ES-I3 (cell line): Measurements from ENCODE around the gene GCDH.
"Not testable (repeated sequence)": the region's sequence is repeated elsewhere in the genome, so short reads cannot be mapped to it uniquely, and the experiment has no call there.

ENCODE experiments used
- H3K36me3 ChIP-seq: 2 replicates; pipeline ENCODE4 v1.6.1; 2013; ENCODE audit warnings: mild to moderate bottlenecking, low read length, control low read depth, moderate library complexity; ENCODE audit not compliant: insufficient read depth
- H3K4me1 ChIP-seq: 2 replicates; pipeline ENCODE4 v1.6.1; 2013; ENCODE audit warnings: mild to moderate bottlenecking, control low read depth, low read length; ENCODE audit not compliant: insufficient read depth
- H3K9ac ChIP-seq: 2 replicates; pipeline ENCODE4 v1.6.1; 2013; ENCODE audit warnings: low read depth, mild to moderate bottlenecking, low read length, moderate library complexity
- H3K9me3 ChIP-seq: 2 replicates; pipeline ENCODE4 v1.6.1; 2013; ENCODE audit warnings: mild to moderate bottlenecking, low read length, moderate library complexity; ENCODE audit not compliant: control insufficient read depth, insufficient read depth

GCDH gene

DNA sequence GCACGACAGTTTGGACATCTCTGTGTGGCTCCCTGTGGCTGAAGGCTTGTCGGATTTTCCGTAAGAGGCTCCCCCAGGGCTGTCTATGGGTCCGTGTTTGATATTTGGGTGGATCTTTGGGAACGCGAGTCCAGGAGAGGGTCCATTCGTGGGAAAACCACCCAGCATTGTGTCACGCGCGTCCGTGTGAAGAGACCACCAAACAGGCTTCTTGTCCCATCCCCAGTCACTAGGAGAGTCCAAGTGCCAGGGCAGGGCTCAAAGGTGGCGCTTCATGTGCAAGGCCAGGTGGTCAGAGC is 6.4 kb upstream of the GCDH start:
- Histone ChIP-seq H3K36me3 (no peaks in the 10 kb centered on the region), H3K4me1 (no peaks in the 10 kb centered on the region), H3K9me3 (peaks cover 4% of the 10 kb centered on the region; the same call in 1 of the 2 replicates), H3K9ac (peak overlapping the region; percentile 70; the same call in 1 of the 2 replicates)

DNA sequence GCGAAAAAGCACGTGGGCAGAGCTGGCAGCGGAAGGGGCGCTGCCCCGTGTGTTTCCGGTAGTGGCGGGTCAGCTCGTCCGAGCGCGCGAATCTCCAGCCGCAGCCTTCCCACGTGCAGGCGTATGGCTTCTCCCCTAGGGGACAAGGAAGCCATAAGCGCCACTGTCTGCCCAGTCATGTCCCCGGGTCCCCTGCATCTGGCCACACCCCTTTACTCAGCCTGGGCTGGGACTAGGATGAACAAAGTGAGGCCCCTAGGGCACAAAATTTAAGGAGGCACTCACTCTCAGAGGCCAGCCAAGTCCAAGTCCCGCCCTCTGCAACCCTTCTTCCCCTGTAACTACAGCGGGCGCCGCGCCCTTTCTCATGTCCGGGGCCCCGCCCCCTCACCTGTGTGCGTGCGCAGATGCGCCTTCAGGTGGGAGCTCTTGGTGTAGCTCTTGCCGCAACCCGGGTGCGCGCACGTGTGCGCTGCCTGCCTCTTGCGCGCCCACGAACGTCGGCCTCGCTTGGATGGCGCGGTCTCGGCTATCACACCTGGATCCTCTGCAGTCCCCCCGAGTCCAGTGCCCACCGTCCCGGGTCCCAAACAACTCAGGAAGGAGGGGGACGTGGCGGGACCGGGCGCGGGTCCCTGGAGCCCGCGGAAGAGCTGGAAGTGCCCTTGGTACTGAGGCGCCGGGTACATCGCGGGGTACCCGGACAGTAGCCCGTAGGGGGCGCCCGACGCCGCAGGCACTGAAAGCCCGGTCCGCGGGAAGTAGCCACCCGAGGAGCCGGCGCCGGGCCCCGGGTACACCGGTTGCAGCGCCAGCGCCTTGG is 5.8 kb upstream of the GCDH start:
- H3K9me3 ChIP-seq: peaks cover 4% of the 10 kb centered on the region; the same call in 1 of the 2 replicates
- H3K9ac ChIP-seq: peak overlapping the region; percentile 70
- H3K36me3 ChIP-seq: no peaks in the 10 kb centered on the region
- H3K4me1 ChIP-seq: no peaks in the 10 kb centered on the region

DNA sequence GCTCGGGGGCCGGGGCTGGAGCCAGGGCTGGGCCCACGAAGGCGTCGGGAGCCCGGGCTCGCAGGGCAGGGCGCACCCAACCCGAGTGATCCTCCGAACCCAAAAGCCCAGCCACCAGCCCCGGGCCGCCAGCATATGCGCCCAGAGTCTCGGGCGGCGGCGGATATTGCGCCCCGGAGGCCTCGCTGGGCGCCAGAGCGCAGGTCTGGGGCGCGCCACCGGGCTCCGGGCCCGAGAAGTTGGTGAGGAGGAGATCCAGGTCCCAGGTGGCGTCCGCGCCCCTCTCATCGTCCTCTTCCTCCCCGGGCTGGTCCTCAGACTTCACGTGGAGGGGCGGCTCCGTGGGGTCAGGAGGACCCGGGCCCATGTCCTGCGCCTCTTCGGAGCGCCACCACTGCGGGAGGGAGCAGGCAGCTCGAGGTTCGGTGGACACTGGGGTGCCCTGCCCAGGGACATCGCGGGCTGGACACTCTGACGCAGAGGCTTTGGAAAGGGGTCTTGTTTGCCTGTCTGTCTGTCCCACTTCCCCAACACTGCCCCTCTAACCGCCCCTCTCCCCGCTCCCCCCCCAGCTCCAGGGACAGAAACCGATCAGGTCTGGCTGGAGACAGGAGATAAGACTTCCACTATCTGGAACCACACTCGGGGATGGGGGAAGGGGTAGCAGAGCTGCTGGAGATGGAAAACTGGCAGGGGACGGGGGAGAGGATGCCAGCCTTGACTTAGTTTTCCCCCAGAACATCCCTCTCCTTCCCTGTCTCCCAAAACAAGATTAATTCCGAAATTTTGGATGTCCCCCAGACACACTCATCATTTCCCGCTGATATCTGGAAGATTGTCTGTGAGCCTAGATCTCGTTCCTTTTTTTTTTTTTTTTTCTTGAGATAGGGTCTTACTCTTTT is 5.0 kb upstream of the GCDH start:
- Histone ChIP-seq H3K36me3 (no peaks in the 10 kb centered on the region), H3K9ac (peak overlapping the region; percentile 70), H3K9me3 (peaks cover 4% of the 10 kb centered on the region; the same call in 1 of the 2 replicates), H3K4me1 (no peaks in the 10 kb centered on the region)

DNA sequence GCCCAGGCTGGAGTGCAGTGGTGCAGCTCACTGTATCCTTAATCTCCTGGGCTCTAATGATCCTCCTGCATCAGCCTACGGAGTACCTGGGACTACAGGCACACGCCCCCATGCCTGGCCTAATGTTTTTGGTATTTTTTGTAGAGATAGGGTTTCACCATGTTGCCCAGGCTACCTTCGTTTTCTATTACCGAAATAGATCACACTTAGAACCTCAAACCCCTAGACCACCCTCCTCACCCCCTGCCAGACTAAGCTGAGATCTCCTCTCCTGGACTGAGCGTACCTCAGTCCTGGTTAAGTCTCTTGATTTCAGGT is 4.3 kb upstream of the GCDH start:
- Histone ChIP-seq H3K9ac (no peak overlapping the region), H3K36me3 (no peaks in the 10 kb centered on the region), H3K4me1 (no peaks in the 10 kb centered on the region), H3K9me3 (peaks cover 4% of the 10 kb centered on the region; the same call in 1 of the 2 replicates)

DNA sequence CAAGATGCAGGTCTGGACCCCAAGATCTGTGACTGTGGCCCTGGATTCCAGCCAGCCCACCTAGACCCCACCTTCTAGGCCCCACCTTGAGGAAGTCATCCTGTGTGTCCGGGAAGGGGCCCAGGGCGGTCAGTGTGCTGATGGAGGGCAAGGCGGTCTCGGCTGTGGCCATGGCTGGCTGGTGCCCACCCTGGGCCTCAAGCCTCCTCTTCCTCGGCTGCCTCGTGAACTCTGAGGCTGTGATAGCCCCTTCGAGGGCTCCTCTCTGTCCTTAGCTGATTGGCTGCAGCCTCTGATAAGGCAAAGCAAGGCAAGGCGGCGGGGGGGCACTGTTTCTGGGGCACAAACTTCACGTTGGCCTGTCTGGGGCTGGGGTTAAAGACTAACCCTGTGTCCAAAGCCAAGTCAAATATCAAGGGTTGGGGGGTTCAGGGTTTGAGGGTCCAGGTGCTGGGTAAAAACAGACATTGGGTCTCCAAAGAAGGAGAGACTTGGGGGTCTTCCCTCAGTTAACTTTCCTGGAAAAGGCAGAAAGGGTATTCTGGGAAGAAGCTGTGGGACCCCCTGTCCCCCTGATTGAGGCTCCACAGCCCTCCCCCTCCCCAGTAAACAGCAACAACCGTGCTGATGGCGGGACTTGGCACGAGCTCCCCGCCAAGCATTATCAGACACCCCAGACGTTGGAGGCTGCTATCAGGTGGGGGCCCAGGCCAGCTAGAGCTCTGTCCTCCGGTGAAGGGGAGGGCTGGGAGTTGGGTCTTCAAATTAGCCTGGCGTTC is 3.8 kb upstream of the GCDH start, which contains the start of gene KLF1:
Gene KLF1, minus strand, starts transcription at position 233 of the 779 bp plus-strand sequence. Its CDS starts 61 bp downstream, at position 172.
- Histone ChIP-seq H3K36me3 (no peaks in the 10 kb centered on the region), H3K9ac (peak within 1 kb of the TSS; percentile 70; the same call in 1 of the 2 replicates), H3K4me1 (no peaks in the 10 kb centered on the region), H3K9me3 (peaks cover 4% of the 10 kb centered on the region; the same call in 1 of the 2 replicates)

DNA sequence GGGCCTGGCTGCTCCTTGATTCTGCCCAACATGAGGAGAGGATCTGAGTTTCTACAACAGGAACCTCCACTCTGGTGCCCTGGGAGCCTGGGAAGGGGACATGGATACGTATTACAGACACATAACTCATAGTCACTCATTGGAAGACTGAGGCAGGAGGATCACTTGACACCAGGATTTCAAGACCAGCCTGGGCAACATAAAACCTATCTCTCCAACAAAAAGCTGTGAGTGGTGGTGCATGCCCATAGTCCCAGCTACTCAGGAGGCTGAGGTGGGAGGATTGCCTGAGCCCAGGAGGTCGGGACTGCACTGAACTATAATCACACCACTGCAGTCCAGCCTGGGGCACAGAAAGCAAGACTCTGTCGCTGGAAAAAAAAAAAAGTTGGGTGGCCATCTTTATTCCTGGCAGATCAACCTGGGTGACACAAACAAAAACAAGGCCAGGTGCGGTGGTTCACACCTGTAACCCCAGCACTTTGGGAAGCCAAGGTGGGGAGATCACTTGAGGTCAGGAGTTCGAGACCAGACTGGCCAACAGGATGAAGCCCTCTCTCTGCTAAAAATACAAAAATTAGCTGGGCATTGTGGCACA is 2.9 kb upstream of the GCDH start:
- Histone ChIP-seq H3K9me3 (peaks cover 4% of the 10 kb centered on the region; the same call in 1 of the 2 replicates), H3K36me3 (no peaks in the 10 kb centered on the region), H3K4me1 (no peaks in the 10 kb centered on the region), H3K9ac (no peak overlapping the region)

DNA sequence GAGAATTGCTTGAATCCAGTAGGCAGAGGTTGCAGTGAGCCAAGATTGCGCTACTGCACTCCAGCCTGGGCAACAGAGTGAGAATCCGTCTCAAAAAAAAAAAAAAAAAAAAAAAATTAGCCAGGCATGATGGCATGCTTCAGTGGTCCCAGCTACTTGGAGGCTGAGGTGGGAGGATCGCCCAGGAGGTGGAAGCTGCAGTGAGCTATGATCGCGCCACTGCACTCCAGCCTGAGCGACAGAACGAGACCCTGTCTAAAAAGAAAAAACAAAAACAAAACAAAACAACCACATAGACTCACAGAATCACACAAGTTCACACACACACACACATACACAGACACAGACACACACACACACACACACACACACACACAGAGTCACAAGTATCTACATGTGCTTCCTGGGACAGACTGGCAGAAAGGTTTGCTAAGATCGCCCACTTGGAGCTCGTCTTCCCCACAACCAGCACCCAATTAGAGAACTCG is 617 bp upstream of the GCDH start:
- not testable (repeated sequence) for H3K36me3 ChIP-seq, H3K9me3 ChIP-seq, H3K4me1 ChIP-seq
- H3K9ac ChIP-seq: peak overlapping the region; percentile 93

DNA sequence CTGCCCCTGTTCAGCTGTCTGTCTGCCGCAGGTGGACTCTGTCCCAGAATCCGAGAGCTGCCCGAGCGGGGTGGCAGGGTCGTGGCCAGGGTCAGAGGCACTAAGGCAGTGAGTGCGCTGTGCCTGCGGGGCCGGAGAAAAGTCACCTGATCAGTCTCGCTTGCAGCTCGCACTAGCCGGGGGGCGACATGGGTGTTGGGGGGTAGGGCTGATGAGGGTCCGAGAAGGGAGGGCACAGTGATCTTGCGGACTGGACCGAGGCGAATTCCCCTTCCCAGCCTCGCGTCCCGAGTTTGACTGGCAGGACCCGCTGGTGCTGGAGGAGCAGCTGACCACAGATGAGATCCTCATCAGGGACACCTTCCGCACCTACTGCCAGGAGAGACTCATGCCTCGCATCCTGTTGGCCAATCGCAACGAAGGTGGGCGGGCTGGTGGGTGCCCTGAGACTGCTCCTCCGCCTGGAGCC is 627 bp downstream of the GCDH start:
- Histone ChIP-seq H3K4me1 (no peaks in the 10 kb centered on the region), H3K9me3 (no peaks in the 10 kb centered on the region), H3K36me3 (no peaks in the 10 kb centered on the region), H3K9ac (peak overlapping the region; percentile 93)

DNA sequence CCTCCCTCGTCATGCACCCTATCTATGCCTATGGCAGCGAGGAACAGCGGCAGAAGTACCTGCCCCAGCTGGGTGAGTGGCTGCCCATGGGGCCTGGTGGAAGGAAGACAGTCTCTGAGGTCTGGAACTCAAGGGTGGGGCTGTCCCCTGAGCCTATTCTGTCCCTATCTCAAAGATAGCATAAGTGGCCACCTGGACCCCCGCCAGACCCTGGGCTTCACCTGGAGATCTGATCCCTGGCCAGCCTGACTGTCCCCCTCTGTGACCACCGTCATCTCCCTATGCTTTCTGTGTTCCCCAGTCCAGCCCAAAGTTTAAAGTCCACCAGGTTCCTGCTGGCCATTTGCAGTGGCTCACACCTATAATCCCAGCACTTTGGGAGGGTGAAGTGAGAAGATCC is 2.6 kb downstream of the GCDH start:
- no peaks in the 10 kb centered on the region for H3K36me3 ChIP-seq
- H3K9me3 ChIP-seq: no peaks in the 10 kb centered on the region

DNA sequence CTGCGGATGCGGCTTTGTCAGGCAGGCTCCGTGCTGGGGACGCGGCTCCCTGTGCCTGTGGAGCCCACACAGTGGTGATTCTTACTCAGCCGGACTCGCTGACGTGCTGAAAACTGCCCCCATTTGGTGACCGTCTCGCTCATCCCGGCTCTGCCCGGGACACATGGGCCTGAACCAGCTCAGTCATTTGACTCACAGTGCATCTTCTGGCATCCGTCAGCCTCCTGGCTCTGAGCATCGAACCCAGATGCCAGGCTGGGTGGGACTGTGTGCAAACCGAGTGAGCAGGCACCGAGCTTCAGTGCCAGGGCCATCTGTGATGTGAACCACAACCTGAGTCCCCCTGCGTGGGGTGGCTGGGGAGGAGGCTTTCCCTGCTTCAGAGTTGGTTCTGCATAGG is 5.5 kb downstream of the GCDH start:
- Histone ChIP-seq H3K9ac (no peak overlapping the region), H3K4me1 (no peaks in the 10 kb centered on the region)

More for the DNA sequence above, 2.6 kb downstream of the GCDH start:
- no peaks in the 10 kb centered on the region for H3K4me1 ChIP-seq
- no peak overlapping the region for H3K9ac ChIP-seq

DNA sequence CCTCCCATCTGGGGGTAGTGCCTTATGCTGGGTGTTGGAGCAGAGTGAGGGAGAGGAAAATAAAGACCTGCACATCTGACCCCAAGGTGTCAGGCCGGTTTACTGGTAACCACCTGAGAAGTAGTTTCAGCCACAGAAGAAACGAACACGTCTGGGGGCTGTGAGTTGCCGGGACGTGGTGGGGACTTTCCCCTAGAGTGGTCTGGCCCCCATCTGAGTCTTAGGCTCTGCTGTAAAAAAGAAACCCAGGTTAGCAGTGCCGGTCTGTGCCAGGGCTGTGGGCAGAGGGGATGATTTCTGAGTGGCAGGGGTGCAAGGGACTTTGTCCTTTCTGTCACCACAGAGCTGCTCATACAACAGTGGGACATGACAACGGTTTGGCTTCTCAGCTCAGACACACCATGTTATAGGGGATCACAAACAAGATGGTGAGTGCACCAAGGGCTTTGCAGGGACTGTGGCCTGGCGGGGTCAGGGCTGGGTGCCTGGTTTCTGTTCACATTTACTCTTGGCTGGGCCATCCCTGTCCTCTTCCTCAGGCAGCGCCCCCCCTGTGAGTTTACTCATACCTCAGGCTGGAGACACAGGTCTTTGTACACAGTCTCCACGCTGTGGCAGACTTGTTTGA is 9.0 kb downstream of the GCDH start:
- H3K36me3 ChIP-seq: no peaks in the 10 kb centered on the region; the same call in 1 of the 2 replicates
- no peak overlapping the region for H3K9ac ChIP-seq
- no peaks in the 10 kb centered on the region for H3K4me1 ChIP-seq
- H3K9me3 ChIP-seq: no peaks in the 10 kb centered on the region

More for the DNA sequence above, 5.5 kb downstream of the GCDH start:
- Histone ChIP-seq H3K9me3 (no peaks in the 10 kb centered on the region), H3K36me3 (no peaks in the 10 kb centered on the region; the same call in 1 of the 2 replicates)

DNA sequence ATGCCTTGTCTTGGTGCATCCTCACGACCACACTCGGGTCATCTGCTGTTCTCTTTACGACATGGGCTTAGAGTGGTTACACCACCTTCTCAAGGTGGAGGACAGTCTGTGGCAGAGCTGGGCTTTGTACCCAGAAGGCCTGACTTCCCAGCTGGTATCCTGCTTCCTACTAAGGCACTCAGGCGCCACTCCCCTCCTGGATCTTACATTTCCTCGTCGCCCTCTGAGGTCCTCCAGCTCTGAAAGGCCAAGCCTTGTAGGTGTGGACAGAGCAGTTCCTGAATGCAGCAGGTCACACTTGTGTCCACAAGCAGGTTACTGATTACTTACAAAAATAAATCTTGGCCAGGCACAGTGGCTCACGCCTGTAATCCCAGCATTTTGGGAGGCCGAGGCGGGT is 16.2 kb downstream of the GCDH start:
- Histone ChIP-seq H3K36me3 (no peaks in the 10 kb centered on the region; the same call in 1 of the 2 replicates), H3K9me3 (no peaks in the 10 kb centered on the region), H3K9ac (no peak overlapping the region), H3K4me1 (0 out of 2 replicates have a peak, but pooled peaks cover under 1% of the 10 kb centered on the region)

DNA sequence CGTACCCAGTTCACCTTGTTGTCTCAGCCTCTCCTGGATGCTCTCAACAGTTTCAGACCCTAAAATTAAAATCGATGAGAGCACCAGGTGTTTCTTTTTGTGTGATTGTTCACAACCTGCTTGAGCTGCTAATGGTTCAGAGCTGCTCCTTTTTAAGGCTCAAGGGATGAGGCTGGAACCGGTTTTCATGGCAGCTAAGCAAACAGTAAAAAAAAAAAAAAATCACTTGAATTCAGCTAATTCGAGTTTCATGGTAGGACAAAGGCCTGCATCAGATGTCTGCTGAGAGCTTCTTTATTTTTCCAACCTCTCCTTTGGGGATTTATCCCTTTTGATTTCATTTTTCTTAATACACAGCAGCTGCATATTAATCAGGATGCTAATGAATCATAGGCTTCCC is 21.6 kb downstream of the GCDH start:
- Histone ChIP-seq H3K36me3 (no peaks in the 10 kb centered on the region), H3K4me1 (peaks cover 18% of the 10 kb centered on the region), H3K9ac (peak overlapping the region; percentile 31), H3K9me3 (no peaks in the 10 kb centered on the region)
